ENCODE data around the gene ZNF784.

- TF ChIP-seq POLR2A (IDR thresholded peaks at IDR 0.05) (no peak), CTCF (IDR thresholded peaks at IDR 0.05) (no peak), POLR2AphosphoS5 (IDR thresholded peaks at IDR 0.05) (no peak)
Observed at GRCh38 chr19:55644842-55645511, 20.6 kb upstream of the ZNF784 start.

Measured in breast epithelium (tissue), 3 donors.